ENCODE data around the gene BCR.

BCR gene

GRCh38 chr22:23282516-23282915 lies 102.2 kb downstream of the BCR start:
- no peak overlapping the region for H3K4me3 ChIP-seq (ENCODE audit: low read length)
- H3K9me3 ChIP-seq (ENCODE audit: control insufficient read depth, low read depth, low read length): no peaks in the 10 kb centered on the region
- H3K27ac ChIP-seq (ENCODE audit: low read length): no peak overlapping the region
- H3K4me1 ChIP-seq (ENCODE audit: control insufficient read depth, low read depth, low read length): no peaks in the 10 kb centered on the region
- no peaks in the 10 kb centered on the region for H3K27me3 ChIP-seq (ENCODE audit: control insufficient read depth, insufficient read depth, low read length)
- peaks cover 40% of the 10 kb centered on the region for H3K36me3 ChIP-seq (ENCODE audit: control insufficient read depth, low read depth, low read length)
- no peak overlapping the region for H3K9ac ChIP-seq (ENCODE audit: low read length)

- H3K36me3 ChIP-seq (ENCODE audit: control insufficient read depth, low read depth, low read length): peaks cover 40% of the 10 kb centered on the region
- H3K4me1 ChIP-seq (ENCODE audit: control insufficient read depth, low read depth, low read length): no peaks in the 10 kb centered on the region
- H3K4me3 ChIP-seq (ENCODE audit: low read length): no peak overlapping the region
- H3K9ac ChIP-seq (ENCODE audit: low read length): no peak overlapping the region
- H3K27me3 ChIP-seq (ENCODE audit: control insufficient read depth, insufficient read depth, low read length): no peaks in the 10 kb centered on the region
- H3K9me3 ChIP-seq (ENCODE audit: control insufficient read depth, low read depth, low read length): no peaks in the 10 kb centered on the region
- no peak overlapping the region for H3K27ac ChIP-seq (ENCODE audit: low read length)
Observed at GRCh38 chr22:23282986-23283385, 102.7 kb downstream of the BCR start.

GRCh38 chr22:23283591-23284503 lies 103.5 kb downstream of the BCR start:
- Histone ChIP-seq H3K27ac (ENCODE audit: low read length) (no peak overlapping the region), H3K9me3 (ENCODE audit: control insufficient read depth, low read depth, low read length) (no peaks in the 10 kb centered on the region), H3K27me3 (ENCODE audit: control insufficient read depth, insufficient read depth, low read length) (no peaks in the 10 kb centered on the region), H3K36me3 (ENCODE audit: control insufficient read depth, low read depth, low read length) (peaks cover 38% of the 10 kb centered on the region), H3K9ac (ENCODE audit: low read length) (no peak overlapping the region), H3K4me3 (ENCODE audit: low read length) (no peak overlapping the region), H3K4me1 (ENCODE audit: control insufficient read depth, low read depth, low read length) (no peaks in the 10 kb centered on the region)

- Histone ChIP-seq H3K36me3 (ENCODE audit: control insufficient read depth, low read depth, low read length) (peaks cover 40% of the 10 kb centered on the region), H3K27me3 (ENCODE audit: control insufficient read depth, insufficient read depth, low read length) (no peaks in the 10 kb centered on the region), H3K9me3 (ENCODE audit: control insufficient read depth, low read depth, low read length) (no peaks in the 10 kb centered on the region), H3K4me1 (ENCODE audit: control insufficient read depth, low read depth, low read length) (no peaks in the 10 kb centered on the region), H3K9ac (ENCODE audit: low read length) (no peak overlapping the region), H3K27ac (ENCODE audit: low read length) (no peak overlapping the region), H3K4me3 (ENCODE audit: low read length) (no peak overlapping the region)
Observed at GRCh38 chr22:23284504-23285033, 104.3 kb downstream of the BCR start.

GRCh38 chr22:23285236-23285635 lies 104.9 kb downstream of the BCR start:
- Histone ChIP-seq H3K4me1 (ENCODE audit: control insufficient read depth, low read depth, low read length) (no peaks in the 10 kb centered on the region), H3K4me3 (ENCODE audit: low read length) (no peak overlapping the region), H3K36me3 (ENCODE audit: control insufficient read depth, low read depth, low read length) (peaks cover 42% of the 10 kb centered on the region), H3K9me3 (ENCODE audit: control insufficient read depth, low read depth, low read length) (no peaks in the 10 kb centered on the region), H3K9ac (ENCODE audit: low read length) (no peak overlapping the region), H3K27ac (ENCODE audit: low read length) (no peak overlapping the region), H3K27me3 (ENCODE audit: control insufficient read depth, insufficient read depth, low read length) (no peaks in the 10 kb centered on the region)

- Histone ChIP-seq H3K9ac (ENCODE audit: low read length) (no peak overlapping the region), H3K4me1 (ENCODE audit: control insufficient read depth, low read depth, low read length) (no peaks in the 10 kb centered on the region), H3K36me3 (ENCODE audit: control insufficient read depth, low read depth, low read length) (peaks cover 43% of the 10 kb centered on the region), H3K27me3 (ENCODE audit: control insufficient read depth, insufficient read depth, low read length) (no peaks in the 10 kb centered on the region), H3K27ac (ENCODE audit: low read length) (no peak overlapping the region), H3K9me3 (ENCODE audit: control insufficient read depth, low read depth, low read length) (no peaks in the 10 kb centered on the region), H3K4me3 (ENCODE audit: low read length) (no peak overlapping the region)
Observed at GRCh38 chr22:23285734-23286133, 105.4 kb downstream of the BCR start.

GRCh38 chr22:23286296-23286695 lies 106.0 kb downstream of the BCR start:
- no peaks in the 10 kb centered on the region for H3K27me3 ChIP-seq (ENCODE audit: control insufficient read depth, insufficient read depth, low read length)
- no peaks in the 10 kb centered on the region for H3K9me3 ChIP-seq (ENCODE audit: control insufficient read depth, low read depth, low read length)
- peaks cover 45% of the 10 kb centered on the region for H3K36me3 ChIP-seq (ENCODE audit: control insufficient read depth, low read depth, low read length)
- no peak overlapping the region for H3K27ac ChIP-seq (ENCODE audit: low read length)
- H3K4me1 ChIP-seq (ENCODE audit: control insufficient read depth, low read depth, low read length): no peaks in the 10 kb centered on the region
- H3K4me3 ChIP-seq (ENCODE audit: low read length): no peak overlapping the region
- no peak overlapping the region for H3K9ac ChIP-seq (ENCODE audit: low read length)

- Histone ChIP-seq H3K4me3 (ENCODE audit: low read length) (no peak overlapping the region), H3K4me1 (ENCODE audit: control insufficient read depth, low read depth, low read length) (no peaks in the 10 kb centered on the region), H3K36me3 (ENCODE audit: control insufficient read depth, low read depth, low read length) (peaks cover 53% of the 10 kb centered on the region), H3K27me3 (ENCODE audit: control insufficient read depth, insufficient read depth, low read length) (no peaks in the 10 kb centered on the region), H3K9ac (ENCODE audit: low read length) (no peak overlapping the region), H3K27ac (ENCODE audit: low read length) (no peak overlapping the region), H3K9me3 (ENCODE audit: control insufficient read depth, low read depth, low read length) (no peaks in the 10 kb centered on the region)
Observed at GRCh38 chr22:23287136-23288095, 107.1 kb downstream of the BCR start.

GRCh38 chr22:23288301-23289129 lies 108.2 kb downstream of the BCR start:
- peaks cover 64% of the 10 kb centered on the region for H3K36me3 ChIP-seq (ENCODE audit: control insufficient read depth, low read depth, low read length)
- no peak overlapping the region for H3K9ac ChIP-seq (ENCODE audit: low read length)
- no peaks in the 10 kb centered on the region for H3K4me1 ChIP-seq (ENCODE audit: control insufficient read depth, low read depth, low read length)
- no peaks in the 10 kb centered on the region for H3K9me3 ChIP-seq (ENCODE audit: control insufficient read depth, low read depth, low read length)
- H3K27ac ChIP-seq (ENCODE audit: low read length): no peak overlapping the region
- H3K27me3 ChIP-seq (ENCODE audit: control insufficient read depth, insufficient read depth, low read length): no peaks in the 10 kb centered on the region
- no peak overlapping the region for H3K4me3 ChIP-seq (ENCODE audit: low read length)

GRCh38 chr22:23289130-23289503 lies 108.8 kb downstream of the BCR start:
- H3K27ac ChIP-seq (ENCODE audit: low read length): no peak overlapping the region
- no peaks in the 10 kb centered on the region for H3K27me3 ChIP-seq (ENCODE audit: control insufficient read depth, insufficient read depth, low read length)
- no peak overlapping the region for H3K4me3 ChIP-seq (ENCODE audit: low read length)
- H3K9me3 ChIP-seq (ENCODE audit: control insufficient read depth, low read depth, low read length): no peaks in the 10 kb centered on the region
- peaks cover 68% of the 10 kb centered on the region for H3K36me3 ChIP-seq (ENCODE audit: control insufficient read depth, low read depth, low read length)
- H3K9ac ChIP-seq (ENCODE audit: low read length): no peak overlapping the region
- H3K4me1 ChIP-seq (ENCODE audit: control insufficient read depth, low read depth, low read length): no peaks in the 10 kb centered on the region

All from iPS-18a (cell line).